ENCODE data around the gene SCAMP4. TPM values are rescaled to one million over a fixed set of nuclear protein-coding genes. Genes with fewer than 3 reads are reported as not detected.

The SCAMP4 gene
- total and polyA plus RNA-seq, 9 of the 15 experiments (the other 6 are each of a cell fraction or from before 2014, with no cell fraction given) = 0.81 to 45.9 (median 12.8) TPM

DNA sequence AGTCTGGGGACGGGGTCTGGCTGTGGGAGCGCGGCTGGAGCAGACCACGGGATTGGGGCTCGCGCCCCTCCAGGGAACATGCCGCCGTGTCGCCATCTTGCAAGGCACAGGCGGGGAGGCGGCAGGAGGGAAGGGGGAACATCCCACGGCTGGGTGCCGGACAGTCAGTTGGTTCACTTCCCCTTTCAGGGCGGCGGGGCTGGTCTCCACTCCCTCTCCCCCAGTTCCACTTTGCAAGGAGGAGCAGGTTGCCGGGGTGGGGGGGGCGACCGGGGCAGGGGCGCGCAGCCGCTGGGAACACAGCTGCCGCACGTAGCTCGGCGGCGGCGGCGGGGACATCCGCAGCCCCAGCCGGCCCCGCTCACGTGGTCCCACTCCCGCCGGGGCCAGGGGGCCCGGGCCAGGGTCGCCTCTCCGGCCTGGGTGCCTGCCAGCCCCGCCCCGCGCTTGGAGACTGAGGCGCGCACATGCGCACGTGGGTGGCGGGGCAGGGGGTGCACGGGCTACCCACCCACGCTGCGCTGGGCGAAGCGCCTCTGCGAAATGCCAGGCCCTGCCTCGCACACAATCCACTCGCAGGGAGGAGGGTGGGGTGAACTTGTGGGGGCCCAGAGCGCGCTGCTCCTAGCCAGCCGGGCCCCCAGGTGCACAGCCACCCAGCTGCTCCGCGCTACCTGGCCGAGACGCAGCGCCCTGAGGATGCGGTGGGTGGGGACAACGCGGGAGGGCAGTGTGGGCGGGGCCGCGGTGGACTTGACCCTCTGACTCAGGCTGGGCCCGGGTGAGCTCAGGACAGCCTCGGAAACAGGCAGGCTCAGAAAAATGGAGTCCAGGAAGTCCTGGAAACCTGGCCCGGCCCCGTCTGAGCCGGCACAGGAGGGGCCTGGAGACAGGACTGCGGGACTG, 48.2 kb upstream of the SCAMP4 start (continued):
- TF ChIP-seq, protein P1, sequence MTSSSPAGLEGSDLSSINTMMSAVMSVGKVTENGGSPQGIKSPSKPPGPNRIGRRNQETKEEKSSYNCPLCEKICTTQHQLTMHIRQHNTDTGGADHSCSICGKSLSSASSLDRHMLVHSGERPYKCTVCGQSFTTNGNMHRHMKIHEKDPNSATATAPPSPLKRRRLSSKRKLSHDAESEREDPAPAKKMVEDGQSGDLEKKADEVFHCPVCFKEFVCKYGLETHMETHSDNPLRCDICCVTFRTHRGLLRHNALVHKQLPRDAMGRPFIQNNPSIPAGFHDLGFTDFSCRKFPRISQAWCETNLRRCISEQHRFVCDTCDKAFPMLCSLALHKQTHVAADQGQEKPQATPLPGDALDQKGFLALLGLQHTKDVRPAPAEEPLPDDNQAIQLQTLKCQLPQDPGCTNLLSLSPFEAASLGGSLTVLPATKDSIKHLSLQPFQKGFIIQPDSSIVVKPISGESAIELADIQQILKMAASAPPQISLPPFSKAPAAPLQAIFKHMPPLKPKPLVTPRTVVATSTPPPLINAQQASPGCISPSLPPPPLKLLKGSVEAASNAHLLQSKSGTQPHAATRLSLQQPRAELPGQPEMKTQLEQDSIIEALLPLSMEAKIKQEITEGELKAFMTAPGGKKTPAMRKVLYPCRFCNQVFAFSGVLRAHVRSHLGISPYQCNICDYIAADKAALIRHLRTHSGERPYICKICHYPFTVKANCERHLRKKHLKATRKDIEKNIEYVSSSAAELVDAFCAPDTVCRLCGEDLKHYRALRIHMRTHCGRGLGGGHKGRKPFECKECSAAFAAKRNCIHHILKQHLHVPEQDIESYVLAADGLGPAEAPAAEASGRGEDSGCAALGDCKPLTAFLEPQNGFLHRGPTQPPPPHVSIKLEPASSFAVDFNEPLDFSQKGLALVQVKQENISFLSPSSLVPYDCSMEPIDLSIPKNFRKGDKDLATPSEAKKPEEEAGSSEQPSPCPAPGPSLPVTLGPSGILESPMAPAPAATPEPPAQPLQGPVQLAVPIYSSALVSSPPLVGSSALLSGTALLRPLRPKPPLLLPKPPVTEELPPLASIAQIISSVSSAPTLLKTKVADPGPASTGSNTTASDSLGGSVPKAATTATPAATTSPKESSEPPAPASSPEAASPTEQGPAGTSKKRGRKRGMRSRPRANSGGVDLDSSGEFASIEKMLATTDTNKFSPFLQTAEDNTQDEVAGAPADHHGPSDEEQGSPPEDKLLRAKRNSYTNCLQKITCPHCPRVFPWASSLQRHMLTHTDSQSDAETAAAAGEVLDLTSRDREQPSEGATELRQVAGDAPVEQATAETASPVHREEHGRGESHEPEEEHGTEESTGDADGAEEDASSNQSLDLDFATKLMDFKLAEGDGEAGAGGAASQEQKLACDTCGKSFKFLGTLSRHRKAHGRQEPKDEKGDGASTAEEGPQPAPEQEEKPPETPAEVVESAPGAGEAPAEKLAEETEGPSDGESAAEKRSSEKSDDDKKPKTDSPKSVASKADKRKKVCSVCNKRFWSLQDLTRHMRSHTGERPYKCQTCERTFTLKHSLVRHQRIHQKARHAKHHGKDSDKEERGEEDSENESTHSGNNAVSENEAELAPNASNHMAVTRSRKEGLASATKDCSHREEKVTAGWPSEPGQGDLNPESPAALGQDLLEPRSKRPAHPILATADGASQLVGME (CRISPR knock-in tag; IDR thresholded peaks at IDR 0.05) = peak; percentile 86; the same call in 1 of the 2 replicates
- peak; percentile 48 for TF ChIP-seq DACH1 (IDR thresholded peaks at IDR 0.05; ENCODE audit: partially characterized antibody)
- TF ChIP-seq YY1 (IDR thresholded peaks at IDR 0.05; ENCODE audit: borderline replicate concordance in 1 of 3, control insufficient read depth in 1 of 3, extremely low read depth in 1 of 3, insufficient read depth in 3 of 3, insufficient read length in 1 of 3, insufficient replicate concordance in 2 of 3, low read depth in 1 of 3, low read length in 2 of 3) = peak; percentile 59 to 93 (median 87)
- TF ChIP-seq BHLHE40 (IDR thresholded peaks at IDR 0.05; ENCODE audit: low read length) = peak; percentile 64
- TF ChIP-seq ZNF780A (CRISPR knock-in tag; IDR thresholded peaks at IDR 0.05) = no peak
- TF ChIP-seq CCNT2 (IDR thresholded peaks at IDR 0.05; ENCODE audit: borderline replicate concordance, extremely low read depth, insufficient read length, low read depth, low read length) = peak; percentile 79
- TF ChIP-seq, protein P2, sequence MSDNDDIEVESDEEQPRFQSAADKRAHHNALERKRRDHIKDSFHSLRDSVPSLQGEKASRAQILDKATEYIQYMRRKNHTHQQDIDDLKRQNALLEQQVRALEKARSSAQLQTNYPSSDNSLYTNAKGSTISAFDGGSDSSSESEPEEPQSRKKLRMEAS (CRISPR knock-in tag; IDR thresholded peaks at IDR 0.05) = peak; percentile 88
- TF ChIP-seq ZC3H4 (CRISPR knock-in tag; IDR thresholded peaks at IDR 0.05; ENCODE audit: borderline replicate concordance) = no peak
- 0 out of 2 replicates have a peak, but pooled peaks have one; percentile 7 for TF ChIP-seq ZNF589 (CRISPR knock-in tag; IDR thresholded peaks at IDR 0.05; ENCODE audit: low read depth)
- peak; percentile 84 for TF ChIP-seq CXXC5 (CRISPR knock-in tag; IDR thresholded peaks at IDR 0.05)
- TF ChIP-seq, protein P3, sequence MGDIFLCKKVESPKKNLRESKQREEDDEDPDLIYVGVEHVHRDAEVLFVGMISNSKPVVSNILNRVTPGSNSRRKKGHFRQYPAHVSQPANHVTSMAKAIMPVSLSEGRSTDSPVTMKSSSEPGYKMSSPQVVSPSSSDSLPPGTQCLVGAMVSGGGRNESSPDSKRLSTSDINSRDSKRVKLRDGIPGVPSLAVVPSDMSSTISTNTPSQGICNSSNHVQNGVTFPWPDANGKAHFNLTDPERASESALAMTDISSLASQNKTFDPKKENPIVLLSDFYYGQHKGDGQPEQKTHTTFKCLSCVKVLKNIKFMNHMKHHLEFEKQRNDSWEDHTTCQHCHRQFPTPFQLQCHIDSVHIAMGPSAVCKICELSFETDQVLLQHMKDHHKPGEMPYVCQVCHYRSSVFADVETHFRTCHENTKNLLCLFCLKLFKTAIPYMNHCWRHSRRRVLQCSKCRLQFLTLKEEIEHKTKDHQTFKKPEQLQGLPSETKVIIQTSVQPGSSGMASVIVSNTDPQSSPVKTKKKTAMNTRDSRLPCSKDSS (IDR thresholded peaks at IDR 0.05; ENCODE audit: low read depth, partially characterized antibody) = no peak
- TF ChIP-seq KDM5B (IDR thresholded peaks at IDR 0.05; ENCODE audit: insufficient replicate concordance, low read depth, low read length) = peak; percentile 25
- peak in 1 of 2 experiments; percentile 64 for TF ChIP-seq E2F6 (IDR thresholded peaks at IDR 0.05; ENCODE audit: borderline replicate concordance in 1 of 2, extremely low read depth in 1 of 2, insufficient read depth in 1 of 2, insufficient read length in 1 of 2, low read depth in 1 of 2, low read length in 1 of 2, poor library complexity in 1 of 2, severe bottlenecking in 1 of 2)
- peak; percentile 6; the same call in 1 of the 2 replicates for TF ChIP-seq KAT7 (CRISPR knock-in tag; IDR thresholded peaks at IDR 0.05; ENCODE audit: borderline replicate concordance)
- 0 out of 2 replicates have a peak, but pooled peaks have one; percentile 61 for TF ChIP-seq ZBTB1 (CRISPR knock-in tag; IDR thresholded peaks at IDR 0.05; ENCODE audit: borderline replicate concordance, low read depth)

Data from K562 (cell line).